ENCODE measurements around the gene MIGA2.

The MIGA2 gene

DNA sequence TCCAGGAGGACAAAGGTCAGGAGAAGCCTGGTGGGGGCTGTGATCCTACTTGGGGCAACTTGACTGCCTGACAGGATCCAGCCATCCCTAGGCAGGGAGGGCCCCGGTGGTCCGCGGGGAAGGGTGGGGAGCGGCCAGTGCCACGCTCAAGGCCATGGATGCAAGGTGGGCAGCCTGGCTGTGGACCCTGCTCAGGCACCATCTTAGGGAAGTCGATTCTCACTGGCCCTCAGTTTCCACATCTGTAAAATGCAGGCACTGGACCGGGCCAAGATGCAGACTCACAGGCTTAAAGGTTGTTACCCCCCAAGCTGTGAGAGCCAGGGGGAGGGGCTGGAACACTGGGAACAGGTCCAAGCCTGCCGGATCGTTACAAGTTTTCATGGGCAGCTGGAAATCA is 35.7 kb downstream of the MIGA2 start:
- DNase-seq (ENCODE audit: low spot score), result no peak

DNA sequence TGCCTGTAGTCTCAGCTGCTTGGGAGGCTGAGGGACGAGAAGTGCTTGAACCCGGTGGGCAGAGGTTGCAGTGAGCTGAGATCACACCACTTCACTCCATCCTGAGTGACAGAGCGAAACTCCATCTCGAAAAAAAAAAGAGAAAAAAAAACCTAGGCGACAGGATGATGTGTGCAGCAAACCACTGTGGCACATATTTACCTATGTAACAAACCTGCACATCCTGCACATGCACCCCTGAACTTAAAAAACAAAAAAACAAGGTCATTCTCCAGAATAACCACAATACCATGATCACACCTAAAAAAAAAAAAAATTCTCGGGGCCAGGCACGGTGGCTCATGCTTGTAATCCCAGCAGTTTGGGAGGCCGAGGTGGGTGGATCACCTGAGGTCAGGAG is 37.0 kb downstream of the MIGA2 start:
- DNase-seq (ENCODE audit: low spot score), result no peak

DNA sequence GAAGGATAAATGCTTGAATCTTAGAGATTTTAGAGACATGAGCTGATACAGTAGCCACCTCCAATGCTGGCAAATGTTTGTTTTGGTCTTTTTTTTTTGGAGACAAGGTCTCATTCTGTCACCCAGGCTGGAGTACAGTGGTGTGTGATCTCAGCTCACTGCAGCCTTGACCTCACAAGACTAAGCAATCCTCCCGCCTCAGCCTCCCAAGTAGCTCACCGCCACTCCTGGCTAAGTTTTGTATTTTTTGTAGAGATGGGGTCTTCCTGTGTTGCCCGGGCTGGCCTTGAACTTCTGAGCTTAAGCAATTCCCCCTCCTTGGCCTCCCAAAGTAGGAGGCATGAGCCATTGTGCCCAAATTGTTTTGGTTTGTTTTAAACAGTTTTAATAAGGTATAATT is 37.7 kb downstream of the MIGA2 start:
- no peak for DNase-seq (ENCODE audit: low spot score)

- DNase-seq (ENCODE audit: low spot score), result no peak
Measured at GRCh38 chr9:129075996-129076639, 39.7 kb downstream of the MIGA2 start.

- DNase-seq (ENCODE audit: low spot score), result no peak
Measured at GRCh38 chr9:129076640-129077037, 40.2 kb downstream of the MIGA2 start.

- DNase-seq (ENCODE audit: low spot score), result no peak
Measured at GRCh38 chr9:129077236-129077635, 40.8 kb downstream of the MIGA2 start.

DNA sequence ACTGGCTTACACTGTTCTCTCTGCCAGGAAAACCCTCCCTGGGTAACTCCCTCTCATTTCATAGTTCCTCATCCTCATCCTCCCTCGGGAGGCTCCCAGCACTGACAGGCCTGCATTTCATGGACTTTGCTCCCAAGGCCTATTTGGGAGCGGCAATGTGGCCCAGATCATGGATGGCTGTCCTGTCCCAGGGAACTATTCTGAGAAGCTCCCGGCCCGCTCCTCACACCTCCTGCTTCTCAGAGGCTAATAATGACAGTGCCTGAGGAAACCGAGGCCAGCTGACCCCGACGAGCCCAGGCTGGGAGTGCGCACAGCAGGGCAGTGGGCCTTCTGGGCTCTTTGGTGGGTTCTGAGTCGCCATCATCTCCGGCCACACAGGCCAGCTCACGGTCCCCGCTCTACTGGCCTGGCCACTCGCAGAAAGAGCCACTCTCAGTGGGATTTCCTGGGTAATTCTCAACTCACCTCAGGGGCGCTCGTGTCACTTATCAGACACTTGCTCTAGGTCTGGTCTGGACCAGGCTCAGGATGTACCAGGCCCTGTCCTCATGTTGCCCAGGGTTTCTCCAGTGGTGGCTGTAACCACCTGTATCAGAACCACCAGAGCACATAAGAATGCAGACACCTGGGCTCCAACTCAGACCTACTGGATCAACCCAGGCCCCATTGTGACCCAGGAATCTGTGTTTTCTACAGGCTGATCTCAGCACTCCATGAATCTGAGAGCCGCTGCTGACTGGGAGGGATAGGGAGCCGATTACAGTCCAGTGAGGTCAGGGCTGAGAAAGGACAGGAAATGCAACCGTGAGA is 42.5 kb downstream of the MIGA2 start:
- DNase-seq (ENCODE audit: low spot score), result no peak

GRCh38 chr9:129079829-129080228 is 43.4 kb downstream of the MIGA2 start:
- no peak for DNase-seq (ENCODE audit: low spot score)

DNA sequence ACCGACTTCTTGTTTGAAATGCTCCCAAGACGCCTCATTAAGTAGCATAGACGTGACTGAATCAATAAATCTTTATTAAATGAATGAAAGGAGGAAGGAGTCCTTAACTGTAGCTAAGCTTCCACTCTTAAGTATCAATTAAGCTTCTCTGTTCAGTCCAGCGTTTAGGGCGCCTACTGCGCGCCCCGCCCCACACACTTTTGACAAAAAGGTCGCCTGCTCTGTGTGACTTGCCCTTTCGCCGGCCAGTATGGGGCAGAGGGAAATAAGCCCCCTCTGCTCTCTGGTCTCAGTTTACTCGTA is 43.8 kb downstream of the MIGA2 start:
- no peak for DNase-seq (ENCODE audit: low spot score)

- DNase-seq (ENCODE audit: low spot score), result peak; percentile 100
Measured at GRCh38 chr9:129080601-129081387, 44.4 kb downstream of the MIGA2 start, which contains the start of gene DOLPP1. Gene DOLPP1 (plus strand): TSS chr9:129081111. CDS start chr9:129081132, 21 bp downstream.

DNA sequence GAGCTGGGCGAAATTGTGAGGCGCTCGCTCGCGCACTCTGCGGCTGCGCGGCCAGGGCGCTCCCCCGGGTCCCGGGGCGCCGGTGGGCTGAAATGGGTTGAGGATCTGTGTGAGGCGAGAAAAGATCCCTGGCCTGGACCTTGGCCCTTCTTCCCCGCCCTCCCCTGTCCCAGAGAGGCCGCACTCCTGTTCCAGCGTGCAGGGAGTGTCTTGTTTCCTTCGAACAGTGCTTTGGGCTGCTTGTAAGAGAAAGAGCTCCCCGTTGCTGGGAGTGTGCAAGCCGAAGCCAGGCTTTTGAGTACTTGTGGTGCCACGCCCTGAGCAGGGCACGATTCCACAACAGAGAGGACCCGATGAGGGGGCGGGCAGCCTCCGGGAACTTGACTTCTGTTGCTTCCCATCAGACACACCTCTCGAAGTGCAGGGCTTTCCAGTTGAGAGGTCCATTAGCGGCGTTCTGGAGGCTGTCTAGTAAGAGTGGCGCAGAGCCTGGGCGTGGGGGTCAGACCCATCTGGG is 45.0 kb downstream of the MIGA2 start:
- DNase-seq (ENCODE audit: low spot score), result no peak

GRCh38 chr9:129084087-129084486 is 47.7 kb downstream of the MIGA2 start:
- DNase-seq (ENCODE audit: low spot score), result no peak

GRCh38 chr9:129089246-129089645 is 52.8 kb downstream of the MIGA2 start:
- DNase-seq (ENCODE audit: low spot score), result no peak

- DNase-seq (ENCODE audit: low spot score), result no peak
Measured at GRCh38 chr9:129093602-129094386, 57.4 kb downstream of the MIGA2 start.

DNA sequence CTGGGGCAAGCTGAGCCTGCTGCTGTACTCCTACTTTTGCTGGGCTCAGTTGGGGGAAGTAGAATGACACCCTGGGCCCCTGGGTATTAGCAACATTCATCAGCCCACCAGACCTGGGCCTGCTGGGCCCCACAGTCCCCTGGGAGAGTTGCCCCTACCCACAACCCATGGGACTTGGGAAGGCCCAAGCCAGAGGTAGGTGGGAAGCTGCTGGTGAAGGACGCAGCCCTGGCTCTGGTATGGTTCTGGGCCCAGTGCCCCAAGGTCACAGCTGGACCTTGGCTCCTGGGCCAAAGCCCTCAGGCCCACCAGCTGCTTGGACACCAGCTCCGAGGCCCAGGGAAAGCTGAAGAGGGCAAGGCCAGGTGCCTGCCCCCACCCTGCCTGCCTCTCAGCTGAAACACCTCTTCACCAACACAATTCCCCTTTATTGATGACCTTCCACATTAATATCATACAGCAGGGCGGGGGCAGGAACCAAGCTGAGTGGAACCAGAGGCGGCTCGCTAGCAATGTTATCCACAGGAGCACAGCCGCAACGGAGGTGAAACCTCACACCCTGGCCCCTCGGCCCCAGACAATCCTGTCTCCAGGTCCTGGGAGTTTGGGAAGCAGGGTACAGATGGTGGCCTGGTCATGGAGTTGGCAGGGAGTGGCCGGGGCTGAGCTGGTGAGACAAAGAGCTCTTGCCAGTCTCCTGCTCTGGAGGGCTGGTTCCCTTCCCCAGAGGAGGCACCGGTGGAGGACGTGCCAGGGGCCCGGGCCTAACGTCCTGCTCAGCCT is 58.2 kb downstream of the MIGA2 start:
- DNase-seq (ENCODE audit: low spot score), result no peak

- DNase-seq (ENCODE audit: low spot score), result no peak
Measured at GRCh38 chr9:129095170-129095667, 58.8 kb downstream of the MIGA2 start.

- DNase-seq (ENCODE audit: low spot score), result no peak
Measured at GRCh38 chr9:129095908-129096307, 59.5 kb downstream of the MIGA2 start.

GRCh38 chr9:129097671-129098306 is 61.4 kb downstream of the MIGA2 start:
- DNase-seq (ENCODE audit: low spot score), result no peak

GRCh38 chr9:129098328-129098727 is 61.9 kb downstream of the MIGA2 start:
- no peak for DNase-seq (ENCODE audit: low spot score)

DNA sequence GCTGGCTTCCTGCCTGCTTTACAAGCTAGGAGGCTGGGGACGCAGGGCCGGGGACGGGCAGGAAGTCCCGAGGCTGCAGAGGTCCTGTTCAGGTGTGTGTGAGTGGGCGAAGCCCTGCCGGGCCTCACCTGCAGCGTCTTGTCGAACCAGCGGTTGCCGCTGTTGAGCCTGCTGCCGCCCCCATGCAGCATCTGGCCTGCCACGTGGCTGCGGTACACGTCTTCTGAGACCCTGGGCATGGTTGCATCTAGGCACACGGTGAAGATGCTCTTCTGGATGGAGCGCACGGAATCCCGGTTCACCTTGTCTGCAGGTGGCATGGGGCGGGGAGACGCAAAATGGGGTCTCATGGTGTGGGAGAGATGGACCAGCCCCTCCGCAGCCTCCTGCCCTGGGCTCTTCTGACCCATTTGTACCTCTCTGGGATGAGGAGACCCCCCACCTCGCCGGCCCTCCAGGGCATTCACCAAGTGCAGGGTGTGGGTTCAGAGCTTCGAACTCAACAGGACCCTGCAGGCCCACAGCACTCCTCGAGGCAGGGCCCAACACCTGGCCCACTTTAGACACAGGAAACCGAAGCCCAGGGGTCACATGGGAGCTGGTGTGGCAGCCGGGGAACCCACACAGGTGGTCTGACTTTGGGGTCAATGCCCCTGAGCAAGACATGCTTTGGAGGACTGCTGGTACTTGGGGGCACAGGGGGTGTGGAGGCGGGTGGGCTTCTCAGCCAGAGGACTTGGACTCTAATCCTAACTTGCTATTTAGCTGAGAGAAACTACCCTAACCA is 64.2 kb downstream of the MIGA2 start:
- DNase-seq (ENCODE audit: low spot score), result no peak
